Activated CD4-positive, alpha-beta T cell treated with anti-CD3 and anti-CD28 coated beads, Interleukin-2, Interleukin-6, amounts not matched to agents 100 ng/mL and 50 ng/mL, durations not matched to agents 16 hours and 8 hours (primary cell): Measurements from ENCODE around the gene NNMT.
"Not testable (repeated sequence)": the region's sequence is repeated elsewhere in the genome, so short reads cannot be mapped to it uniquely, and the experiment has no call there.

Experiments
- DNase-seq: peaks from one replicate; pipeline ENCODE4 v3.0.0-alpha.2; 2020

The NNMT gene

DNA sequence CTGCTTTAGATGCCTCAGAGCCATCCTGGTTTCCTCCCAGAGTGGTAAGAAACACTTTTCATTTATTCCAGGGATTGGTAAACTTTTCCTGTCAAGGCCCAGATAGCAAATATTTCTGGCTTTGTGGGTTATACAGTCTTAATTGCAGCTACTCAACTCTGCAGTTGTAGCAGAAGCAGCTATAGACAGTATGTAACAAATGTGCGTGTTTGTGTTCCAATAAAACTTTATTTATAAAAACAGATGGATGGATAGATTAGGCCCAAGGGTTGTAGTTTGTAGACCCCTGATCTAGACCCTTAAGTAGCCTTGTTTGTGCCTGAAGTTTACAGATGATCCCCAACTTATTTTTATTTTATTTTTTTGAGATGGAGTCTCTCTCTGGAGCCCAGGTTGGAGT is 17.9 kb downstream of the NNMT start:
- DNase-seq = no peak

DNA sequence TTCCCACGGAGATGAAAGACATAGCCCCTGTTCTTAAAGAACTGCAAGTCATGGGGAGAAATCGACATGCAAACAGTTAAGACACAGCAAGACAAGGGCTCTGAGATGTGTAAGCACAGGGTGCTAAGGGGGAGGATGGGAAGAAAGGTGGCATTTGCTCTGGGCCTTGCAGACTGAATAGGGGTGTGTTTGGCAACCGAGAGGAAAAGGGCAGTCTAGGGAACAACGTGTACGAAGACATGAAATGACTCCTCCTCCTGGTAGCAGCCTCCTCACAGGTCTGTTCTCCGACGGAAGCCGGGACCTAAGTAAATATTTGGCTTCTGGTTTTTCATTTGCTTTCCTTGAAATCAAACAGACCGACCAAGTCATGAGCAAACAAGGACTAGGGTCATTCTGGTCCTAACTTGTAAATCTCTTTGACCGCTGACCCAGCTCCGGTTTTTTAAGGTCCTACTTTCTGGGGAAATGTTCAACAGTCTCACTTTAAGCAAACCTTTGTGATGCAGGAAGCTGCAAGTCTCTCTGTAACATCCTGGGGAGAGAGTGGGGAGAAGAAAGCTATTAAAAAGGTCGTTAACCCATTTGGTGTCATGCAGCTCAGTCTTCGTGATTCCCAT is 19.7 kb downstream of the NNMT start:
- DNase-seq = no peak

DNA sequence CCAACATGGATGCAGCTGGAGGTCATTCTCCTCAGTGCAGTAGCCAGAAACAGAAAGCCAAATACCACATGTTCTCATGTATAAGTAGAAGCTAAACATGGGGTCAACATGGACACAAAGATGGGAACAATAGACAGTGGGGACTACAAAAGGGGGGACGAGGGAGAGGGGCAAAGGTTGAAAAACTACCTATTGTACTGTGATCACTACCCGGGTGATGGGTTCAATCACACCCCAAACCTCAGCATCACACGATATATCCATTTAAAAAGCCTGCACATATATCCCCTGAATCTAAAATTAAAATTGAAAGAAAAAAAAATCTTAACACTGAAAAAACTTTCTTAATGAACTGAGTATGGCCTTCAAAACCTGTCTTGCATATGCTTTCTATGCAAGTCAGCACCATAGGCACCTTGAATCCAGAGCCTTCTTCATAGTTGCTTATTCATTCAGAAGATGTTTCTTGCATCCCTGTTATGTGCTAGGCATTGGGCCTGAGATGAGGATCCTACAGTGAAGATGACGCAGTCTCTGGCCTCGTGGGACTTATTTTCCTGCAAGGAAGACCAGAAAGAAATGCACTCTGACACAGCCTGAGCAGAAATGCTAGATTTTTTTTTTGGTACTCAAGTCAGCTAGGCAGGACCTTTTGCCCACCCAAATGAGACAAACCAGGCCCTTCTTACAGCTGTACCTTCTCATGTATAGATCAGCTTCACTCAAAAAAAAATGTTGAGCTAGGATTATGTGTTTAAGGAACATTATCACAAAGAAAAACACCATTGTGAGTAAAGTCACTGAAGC is 21.0 kb downstream of the NNMT start:
- no peak for DNase-seq

GRCh38 chr11:114317787-114318137 is 21.6 kb downstream of the NNMT start:
- DNase-seq = no peak

- DNase-seq = no peak
These were observed 22.2 kb downstream of the NNMT start for GRCh38 chr11:114318361-114318760.

DNA sequence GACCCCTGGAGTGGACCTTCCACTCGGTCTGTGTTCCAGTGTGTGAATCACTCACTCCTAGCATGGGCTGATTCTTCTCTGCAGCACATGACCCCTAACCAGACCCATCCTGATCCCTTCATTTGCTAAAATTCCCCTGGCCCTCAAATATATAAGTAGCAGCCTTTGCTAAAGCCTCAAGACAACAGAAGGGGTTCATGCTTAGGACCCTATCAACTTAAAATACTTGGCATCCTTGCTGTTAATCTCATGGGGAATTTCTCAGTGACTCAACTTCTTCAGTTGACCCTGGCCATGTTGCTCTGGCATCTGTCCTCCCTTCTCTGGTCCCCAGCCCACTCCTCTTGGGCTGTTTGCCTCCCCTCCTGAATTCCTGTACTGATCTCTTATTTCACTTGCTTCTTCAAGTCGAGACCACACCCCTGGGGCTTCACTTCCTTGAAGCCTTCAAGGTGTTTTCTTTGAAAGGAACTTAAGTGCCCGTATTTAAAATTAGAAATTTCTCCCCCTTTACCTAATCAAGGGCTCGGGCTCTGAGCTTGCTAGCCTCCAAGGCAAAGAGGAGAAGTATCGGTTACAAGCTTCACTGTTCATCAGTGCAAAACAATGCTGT is 23.6 kb downstream of the NNMT start:
- DNase-seq = no peak

GRCh38 chr11:114321621-114322257 is 25.5 kb downstream of the NNMT start:
- DNase-seq = no peak

- no peak for DNase-seq
These were observed 26.7 kb downstream of the NNMT start for GRCh38 chr11:114322934-114323333.

- DNase-seq = no peak
These were observed 30.0 kb downstream of the NNMT start for GRCh38 chr11:114326151-114326550.

DNA sequence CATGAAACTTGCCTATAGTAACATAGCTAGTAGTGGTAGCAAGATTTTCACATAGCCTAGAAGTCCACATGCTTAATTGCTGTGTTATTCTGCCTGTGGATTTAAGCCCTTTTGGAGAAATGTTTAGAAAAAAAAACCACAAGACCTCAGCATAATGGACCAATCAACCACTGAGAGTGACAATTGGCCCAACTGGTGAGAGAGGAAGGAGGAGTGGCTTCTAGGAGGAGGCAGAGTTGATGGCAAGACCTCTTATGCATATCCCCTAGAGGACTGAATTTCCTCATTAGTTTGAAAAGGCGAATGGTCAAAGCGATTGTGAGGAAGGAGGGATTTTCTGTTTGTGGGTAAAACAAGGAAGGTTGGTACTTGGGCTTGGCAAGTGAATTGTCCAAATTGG is 30.6 kb downstream of the NNMT start:
- DNase-seq = no peak

GRCh38 chr11:114330373-114330772 is 34.2 kb downstream of the NNMT start:
- DNase-seq = no peak

- DNase-seq = peak; percentile 44
These were observed 44.3 kb downstream of the NNMT start for GRCh38 chr11:114340311-114341131.

GRCh38 chr11:114341667-114342066 is 45.5 kb downstream of the NNMT start:
- not testable (repeated sequence) for DNase-seq

- DNase-seq = no peak
These were observed 46.3 kb downstream of the NNMT start for GRCh38 chr11:114342476-114342875.

DNA sequence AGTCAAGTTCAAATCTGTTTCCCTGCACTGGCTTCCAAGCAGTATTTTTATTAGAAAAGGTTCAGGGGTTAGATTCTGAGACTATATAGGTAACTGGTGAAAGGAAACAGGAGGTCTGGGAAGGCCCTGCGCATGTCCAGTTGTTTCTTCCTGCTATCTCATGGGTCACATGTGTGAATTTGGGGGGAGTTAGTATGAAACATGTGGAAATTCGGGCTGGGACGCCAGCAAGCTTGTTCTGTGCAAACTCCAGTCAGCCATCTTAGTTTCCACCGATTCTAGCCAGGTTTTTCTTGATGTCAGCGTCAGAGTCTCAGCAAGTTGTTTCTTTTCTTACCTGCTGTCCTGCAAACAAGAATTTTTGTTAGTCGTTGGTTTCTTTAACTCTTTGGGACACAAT is 46.8 kb downstream of the NNMT start:
- no peak for DNase-seq

DNA sequence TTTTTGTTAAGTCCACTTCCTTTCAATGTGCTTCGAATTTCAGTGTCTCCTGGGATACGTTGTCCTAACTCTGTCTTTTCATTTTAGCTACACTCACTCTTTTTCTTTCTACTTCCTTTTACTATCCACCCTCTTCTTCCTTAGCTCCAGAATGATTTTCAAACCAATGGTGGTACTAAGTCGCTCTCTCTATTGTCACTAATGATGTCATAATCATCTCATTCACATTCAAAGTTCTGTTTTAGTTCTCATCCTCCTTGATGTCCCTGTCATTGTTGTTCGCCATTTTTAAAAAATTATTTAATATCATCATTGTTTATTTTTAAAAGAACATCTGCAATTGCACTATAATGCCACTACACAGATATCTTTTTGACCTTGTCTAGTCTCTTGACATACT is 47.3 kb downstream of the NNMT start:
- no peak for DNase-seq

DNA sequence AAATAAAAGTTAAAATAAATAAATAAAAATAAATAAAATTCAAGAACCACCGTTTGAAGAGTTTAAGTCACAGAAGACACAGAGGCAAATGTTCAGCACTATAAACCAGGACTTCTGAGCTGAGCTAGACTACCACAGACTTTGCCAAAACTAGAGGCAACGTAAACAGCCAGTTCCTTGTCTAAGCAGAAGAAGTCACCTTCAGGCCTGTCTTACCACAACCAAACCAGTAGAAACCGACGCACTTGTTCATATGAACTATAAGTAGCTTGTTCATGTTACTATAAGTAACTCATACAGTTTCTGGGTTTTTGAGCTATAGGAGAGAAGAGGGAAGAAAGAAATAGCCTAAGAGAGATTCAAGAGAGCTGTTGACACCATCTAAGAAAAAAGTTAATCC is 48.3 kb downstream of the NNMT start:
- DNase-seq = no peak

- no peak for DNase-seq
These were observed 49.5 kb downstream of the NNMT start for GRCh38 chr11:114345575-114346222.

DNA sequence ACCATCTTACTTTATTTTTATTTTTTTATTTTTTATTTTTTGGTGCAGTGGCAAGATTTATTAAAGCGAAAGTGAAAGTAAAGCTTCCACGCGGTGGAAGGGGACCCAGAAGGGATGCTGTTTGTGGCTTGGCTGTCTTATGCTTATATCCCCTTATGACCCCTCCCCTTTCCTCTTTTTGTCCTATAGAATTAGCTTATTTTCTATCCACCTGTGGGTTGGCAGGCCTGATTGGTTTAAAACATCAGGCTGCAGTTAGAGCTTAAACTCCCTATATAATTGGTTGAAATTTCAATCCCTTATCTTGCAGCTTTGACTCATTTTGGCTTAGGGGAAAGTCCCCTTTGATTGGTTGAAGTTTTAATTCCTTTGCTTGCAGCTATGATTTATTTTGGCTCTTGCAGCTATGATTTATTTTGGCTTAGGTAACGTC is 50.5 kb downstream of the NNMT start:
- DNase-seq = peak; percentile 1

- DNase-seq = peak; percentile 59
These were observed 52.3 kb downstream of the NNMT start for GRCh38 chr11:114348200-114349191.

DNA sequence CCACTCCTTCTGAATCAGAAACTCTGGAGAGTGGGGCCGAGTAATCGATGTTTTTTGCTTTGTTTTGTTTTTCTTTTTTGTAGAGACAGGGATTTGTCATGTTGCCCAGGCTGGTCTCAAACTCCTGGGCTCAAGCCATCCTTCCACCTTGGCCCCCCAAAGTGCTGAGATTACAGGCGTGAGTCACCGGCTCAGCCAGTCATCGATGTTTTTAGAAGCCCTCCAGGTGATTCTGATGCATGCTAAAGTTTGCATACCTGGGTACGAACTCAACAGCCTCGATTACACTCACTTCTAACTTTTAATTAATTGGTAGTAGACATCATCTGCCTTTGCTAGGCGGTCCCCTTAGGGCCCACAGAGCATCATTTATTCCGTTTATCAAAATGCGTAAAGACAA is 53.8 kb downstream of the NNMT start:
- no peak for DNase-seq
